Fibroblast of mammary gland (primary cell): ENCODE results near the gene TTC3.

ENCODE experiments used
- DNase-seq: peaks from one replicate; pipeline ENCODE4 v3.0.0-alpha.2; 2010; ENCODE audit warnings: low read depth
- H3K4me3 ChIP-seq: 2 replicates; pipeline ENCODE4 v1.5.1; 2011; ENCODE audit warnings: low read depth, mild to moderate bottlenecking, low read length, moderate library complexity; ENCODE audit not compliant: control insufficient read depth
- CTCF ChIP-seq: conservative IDR thresholded peaks from 2 replicates; pipeline ENCODE4 v1.5.1; 2011; ENCODE audit warnings: low read depth, low read length, inconsistent platforms; ENCODE audit not compliant: control insufficient read depth, insufficient read depth

The TTC3 gene

GRCh38 chr21:37065561-37066177 lies 7.4 kb upstream of the TTC3 start:
- no peak for TF ChIP-seq CTCF
- H3K4me3 ChIP-seq, result no peak overlapping the region
- no peak for DNase-seq

- DNase-seq, result peak; percentile 92
- H3K4me3 ChIP-seq, result peak overlapping the region; percentile 62
- no peak for TF ChIP-seq CTCF
These were observed 1.3 kb upstream of the TTC3 start for GRCh38 chr21:37071561-37072273.

GRCh38 chr21:37072274-37072987 lies 623 bp upstream of the TTC3 start:
- peak overlapping the region; percentile 62 for H3K4me3 ChIP-seq
- TF ChIP-seq CTCF, result no peak
- DNase-seq, result peak; percentile 57

GRCh38 chr21:37073417-37074196 lies 553 bp downstream of the TTC3 start:
- TF ChIP-seq CTCF, result no peak
- H3K4me3 ChIP-seq, result peak overlapping the region; percentile 85
- DNase-seq, result peak; percentile 44

- peak overlapping the region; percentile 85 for H3K4me3 ChIP-seq
- TF ChIP-seq CTCF, result no peak
These were observed 1.1 kb downstream of the TTC3 start for GRCh38 chr21:37074197-37074510.

GRCh38 chr21:37074546-37074945 lies 1.5 kb downstream of the TTC3 start:
- peak overlapping the region; percentile 85 for H3K4me3 ChIP-seq
- TF ChIP-seq CTCF, result no peak
- peak; percentile 12 for DNase-seq

More at GRCh38 chr21:37074197-37074510, 1.1 kb downstream of the TTC3 start:
- DNase-seq, result peak; percentile 18
